Stimulated activated CD8-positive, alpha-beta memory T cell treated with anti-CD3 and anti-CD28 coated beads, Interleukin-2, amount 100 ng/mL, for 48 hours (primary cell): ENCODE measurements around the gene ANO10.

Source experiments
- DNase-seq, 2 donors: peaks; one replicate each; pipeline ENCODE4 v3.0.0-alpha.2; 2020; ENCODE audit warnings: low read depth in 2 of 2

Gene ANO10

GRCh38 chr3:43316783-43317460 lies 304.9 kb downstream of the ANO10 start:
- no peak for DNase-seq
